ENCODE measurements around the gene C12orf76. TPM values are rescaled to one million over a fixed set of nuclear protein-coding genes. Genes with fewer than 3 reads are reported as not detected.

C12orf76 gene
- total RNA-seq, 1 experiment from 2014 or later = 9.7 TPM

DNA sequence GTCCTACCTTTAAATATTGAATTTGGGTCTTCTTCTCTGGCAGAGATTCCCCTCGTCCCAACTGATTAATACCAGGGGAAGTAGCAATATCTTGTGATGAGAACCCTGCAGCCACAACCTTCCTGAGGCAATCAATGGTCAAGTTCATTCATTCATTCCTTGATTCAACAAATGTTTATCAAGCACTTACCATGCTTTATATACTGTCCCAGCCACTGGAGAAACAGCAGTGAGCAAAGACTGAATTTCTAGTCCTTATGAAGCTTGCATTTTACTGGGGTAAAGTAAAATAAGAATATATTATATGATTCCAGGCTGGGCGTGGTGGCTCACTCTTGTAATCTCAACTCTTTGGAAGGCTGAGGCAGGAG lies 51.9 kb downstream of the C12orf76 start:
- Histone ChIP-seq H3K18ac (ENCODE audit: insufficient read length, low read depth, low read length) (no peak overlapping the region), H3K23ac (ENCODE audit: insufficient read length, low read depth, low read length) (no peak overlapping the region), H3K14ac (ENCODE audit: insufficient read depth, low read length) (no peak overlapping the region), H2BK5ac (ENCODE audit: insufficient read length, low read length) (no peak overlapping the region), H3T11ph (ENCODE audit: low read length) (no peak overlapping the region), H4K20me1 (ENCODE audit: control insufficient read depth, insufficient read depth, insufficient read length) (peaks cover 3% of the 10 kb centered on the region), H4K5ac (ENCODE audit: insufficient read length, low read depth, low read length) (peak overlapping the region; percentile 86), H3K56ac (ENCODE audit: insufficient read length, low read depth, low read length) (no peak overlapping the region), H2BK120ac (ENCODE audit: low read depth, low read length, poor library complexity, severe bottlenecking) (no peak overlapping the region), H3K27me3 (ENCODE audit: insufficient read depth, low read length) (no peaks in the 10 kb centered on the region), H3K23me2 (ENCODE audit: insufficient read length, low read depth, low read length, poor library complexity, severe bottlenecking) (peaks cover 16% of the 10 kb centered on the region), H2AK5ac (ENCODE audit: insufficient read length, low read length) (no peak overlapping the region), H2BK15ac (ENCODE audit: low read depth, low read length) (no peak overlapping the region), H3K9me3 (ENCODE audit: control insufficient read depth, low read depth, low read length) (no peaks in the 10 kb centered on the region), H3K4me2 (ENCODE audit: insufficient read depth, insufficient read length, low read length) (peak overlapping the region; percentile 41), H3K79me1 (ENCODE audit: insufficient read depth, low read depth, low read length, poor library complexity, severe bottlenecking) (no peaks in the 10 kb centered on the region), H3K4ac (ENCODE audit: low read depth, low read length) (no peak overlapping the region), H2AFZ (ENCODE audit: low read length) (peak overlapping the region; percentile 80), H3K4me1 (ENCODE audit: insufficient read depth, low read length) (peaks cover 2% of the 10 kb centered on the region; the same call in 1 of the 2 replicates), H4K8ac (replicated peaks; ENCODE audit: insufficient read length, low read depth, low read length) (no peak overlapping the region), H3K27ac (ENCODE audit: insufficient read length, low read depth, low read length) (no peak overlapping the region), H2BK12ac (ENCODE audit: insufficient read length, low read depth, low read length) (no peak overlapping the region), H3K79me2 (ENCODE audit: insufficient read depth, low read length) (no peaks in the 10 kb centered on the region), H4K91ac (ENCODE audit: insufficient read length, low read depth, low read length) (no peak overlapping the region), H2BK20ac (ENCODE audit: low read depth, low read length, poor library complexity, severe bottlenecking) (no peak overlapping the region), H3K9ac (ENCODE audit: extremely low read depth, insufficient read length, low read length) (no peak overlapping the region)
- H3K4me3 Mint-ChIP-seq = peak overlapping the region; percentile 86 to 93
- no peak for TF ChIP-seq CTCF (conservative IDR thresholded peaks at IDR 0.05)
- peaks cover 27 to 30% of the 10 kb centered on the region in 2 experiments for H3K4me1 Mint-ChIP-seq
- no peak for DNase-seq
- WGBS (ENCODE audit: extremely low coverage, insufficient read length, low lambda C conversion rate) = no CpG with 5 or more reads among the region's 2 CpGs
- H3K36me3 Mint-ChIP-seq (ENCODE audit: insufficient read depth in 1 of 3, low read depth in 3 of 3) = peaks cover 0 to under 1% (median under 1%) of the 10 kb centered on the region in 3 experiments; a peak in 2 of 7 replicates
- H3K27ac Mint-ChIP-seq = peak overlapping the region; percentile 72 to 96 (median 89); a peak in 4 of 7 replicates
- H3K27me3 Mint-ChIP-seq (ENCODE audit: low read depth) = peaks cover 12% of the 10 kb centered on the region
- H3K9me3 Mint-ChIP-seq = no peaks in the 10 kb centered on the region

Data from H9 (cell line).